Progenitor cell of endocrine pancreas (in vitro differentiated cells): Measurements from ENCODE around the gene ACOXL. TPM values are rescaled to one million over a fixed set of nuclear protein-coding genes. Genes with fewer than 3 reads are reported as not detected.

Experiments
- DNase-seq: peaks from one replicate; pipeline ENCODE4 v3.0.0; 2021; ENCODE audit warnings: low spot score; ENCODE audit not compliant: unreplicated experiment
- H3K27ac Mint-ChIP-seq: 2 replicates; pipeline ENCODE4 v1.8.0; 2021; ENCODE audit warnings: mild to moderate bottlenecking, moderate library complexity, mixed read lengths
- H3K27me3 Mint-ChIP-seq: 2 replicates; pipeline ENCODE4 v1.8.0; 2021; ENCODE audit warnings: mixed read lengths
- H3K36me3 Mint-ChIP-seq: 2 replicates; pipeline ENCODE4 v1.8.0; 2022; ENCODE audit warnings: mixed read lengths; ENCODE audit not compliant: insufficient read depth
- H3K4me1 Mint-ChIP-seq: 2 replicates; pipeline ENCODE4 v1.8.0; 2021; ENCODE audit warnings: low read depth, mixed read lengths
- H3K4me3 Mint-ChIP-seq: 2 replicates; pipeline ENCODE4 v1.8.0; 2021; ENCODE audit warnings: low read depth, mild to moderate bottlenecking, moderate library complexity, mixed read lengths
- H3K9me3 Mint-ChIP-seq: 2 replicates; pipeline ENCODE4 v1.8.0; 2021; ENCODE audit warnings: low read depth, mixed read lengths
- CTCF ChIP-seq: fragments of 200-600 bp; sonication (generic); IDR thresholded peaks from one replicate; pipeline ENCODE4 v1.5.0; 2021; ENCODE audit warnings: antibody characterized with exemption, mild to moderate bottlenecking; ENCODE audit not compliant: unreplicated experiment
- total RNA-seq: library from RNA; stranded (reverse); gene quantifications from 2 replicates; pipeline ENCODE4 v1.2.1, GENCODE V29; 2021

ACOXL gene
- total RNA-seq, 1 donor from 2014 or later = 0.19 TPM

DNA sequence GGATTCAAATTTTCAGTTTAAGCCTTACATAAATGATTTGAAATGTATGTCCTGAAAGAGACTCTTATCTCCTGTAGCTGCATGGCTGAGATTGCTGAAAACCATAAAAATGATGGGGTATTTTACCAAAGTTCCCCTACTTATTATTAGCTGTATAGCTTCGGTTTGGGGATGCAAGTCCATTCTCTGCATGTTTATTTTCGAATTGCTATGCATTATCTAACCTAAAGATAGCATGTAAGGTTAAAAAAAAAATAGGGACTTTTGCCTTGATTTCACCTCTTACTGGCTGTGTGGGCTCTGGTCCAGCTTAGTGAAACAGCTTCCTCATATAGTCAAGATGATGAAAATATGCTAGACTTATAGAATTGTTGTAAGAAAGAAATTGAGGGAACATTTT is 14.0 kb upstream of the ACOXL start:
- Mint-ChIP-seq H3K4me3 (no peak overlapping the region), H3K4me1 (no peaks in the 10 kb centered on the region), H3K27ac (no peak overlapping the region), H3K36me3 (no peaks in the 10 kb centered on the region), H3K27me3 (peaks cover 14% of the 10 kb centered on the region), H3K9me3 (no peaks in the 10 kb centered on the region)
- TF ChIP-seq CTCF = no peak
- no peak for DNase-seq

GRCh38 chr2:110718990-110719389 is 13.4 kb upstream of the ACOXL start:
- no peaks in the 10 kb centered on the region for H3K9me3 Mint-ChIP-seq
- H3K27me3 Mint-ChIP-seq = peaks cover 18% of the 10 kb centered on the region
- H3K27ac Mint-ChIP-seq = no peak overlapping the region

DNA sequence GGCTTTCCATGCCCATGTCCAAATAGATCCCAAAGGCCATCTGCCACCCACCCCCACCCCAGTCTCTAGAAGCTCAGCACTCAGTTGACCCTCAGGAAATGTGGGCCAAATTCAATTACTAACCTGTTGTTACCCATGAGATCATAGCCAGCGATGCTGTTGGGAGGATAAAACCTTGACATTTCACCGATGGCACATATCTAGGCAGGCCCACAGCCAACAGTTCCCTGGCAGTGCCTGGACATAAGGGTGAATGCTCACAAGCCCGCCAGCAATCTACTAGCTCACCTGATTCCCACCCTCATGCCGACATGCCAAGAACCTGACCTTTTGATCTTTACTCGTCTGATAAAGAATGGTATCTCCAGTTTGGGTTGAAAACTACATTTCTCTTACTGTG is 11.8 kb upstream of the ACOXL start:
- peaks cover 17% of the 10 kb centered on the region for H3K27me3 Mint-ChIP-seq
- H3K4me3 Mint-ChIP-seq = no peak overlapping the region
- no peak for DNase-seq
- H3K9me3 Mint-ChIP-seq = no peaks in the 10 kb centered on the region
- no peaks in the 10 kb centered on the region for H3K36me3 Mint-ChIP-seq
- H3K4me1 Mint-ChIP-seq = no peaks in the 10 kb centered on the region
- no peak overlapping the region for H3K27ac Mint-ChIP-seq
- no peak for TF ChIP-seq CTCF

More at GRCh38 chr2:110718990-110719389, 13.4 kb upstream of the ACOXL start:
- no peak overlapping the region for H3K4me3 Mint-ChIP-seq
- no peaks in the 10 kb centered on the region for H3K4me1 Mint-ChIP-seq
- DNase-seq = no peak
- TF ChIP-seq CTCF = no peak
- no peaks in the 10 kb centered on the region for H3K36me3 Mint-ChIP-seq

GRCh38 chr2:110724820-110725219 is 7.6 kb upstream of the ACOXL start:
- Mint-ChIP-seq H3K27ac (no peak overlapping the region), H3K27me3 (peaks cover 35% of the 10 kb centered on the region), H3K4me3 (no peak overlapping the region), H3K4me1 (no peaks in the 10 kb centered on the region), H3K36me3 (no peaks in the 10 kb centered on the region), H3K9me3 (no peaks in the 10 kb centered on the region)
- TF ChIP-seq CTCF = no peak
- no peak for DNase-seq

DNA sequence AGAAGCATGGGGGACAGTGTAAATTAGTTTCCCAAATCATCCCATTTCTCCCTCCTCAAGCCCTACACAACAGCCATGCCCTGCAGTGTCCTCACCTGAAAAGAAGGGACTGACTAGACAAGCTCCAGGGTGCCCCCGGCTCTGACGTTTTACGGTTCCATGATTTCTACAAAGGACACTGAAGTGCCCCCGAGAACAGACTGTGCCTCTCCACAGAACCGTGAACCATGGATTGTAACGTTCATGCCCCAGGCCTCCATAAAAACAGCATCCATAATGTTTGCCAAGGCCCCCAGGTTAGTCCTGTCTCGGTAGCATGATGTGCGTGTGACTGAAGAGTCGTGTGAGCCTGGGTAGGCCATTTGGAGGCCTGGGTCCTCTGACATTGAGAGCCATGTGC is 7.0 kb upstream of the ACOXL start:
- Mint-ChIP-seq H3K36me3 (no peaks in the 10 kb centered on the region), H3K27me3 (peaks cover 40% of the 10 kb centered on the region), H3K27ac (no peak overlapping the region), H3K4me1 (no peaks in the 10 kb centered on the region), H3K9me3 (no peaks in the 10 kb centered on the region), H3K4me3 (no peak overlapping the region)
- DNase-seq = no peak
- TF ChIP-seq CTCF = no peak
